HG03439 (cell line): ENCODE data around the gene ELK4.
A peak's percentile ranks its signal among the peaks of the same experiment; 100 is the strongest.
"Not testable (repeated sequence)": the region's sequence is repeated elsewhere in the genome, so short reads cannot be mapped to it uniquely, and the experiment has no call there.

Source experiments
- ATAC-seq: cut with Tn5 transposase; IDR thresholded peaks from one replicate; pipeline ENCODE4 v1.9.1; 2021; ENCODE audit warnings: mild to moderate bottlenecking, moderate library complexity; ENCODE audit not compliant: unreplicated experiment

Gene ELK4

GRCh38 chr1:205664399-205665017, 32.7 kb upstream of the ELK4 start:
- ATAC-seq: no peak

- no peak for ATAC-seq
Observed at GRCh38 chr1:205663286-205663936, 31.6 kb upstream of the ELK4 start.

- no peak for ATAC-seq
Observed at GRCh38 chr1:205662791-205663190, 31.0 kb upstream of the ELK4 start.

- no peak for ATAC-seq
Observed at GRCh38 chr1:205662135-205662738, 30.4 kb upstream of the ELK4 start.

- no peak for ATAC-seq
Observed at GRCh38 chr1:205661429-205662134, 29.8 kb upstream of the ELK4 start.

GRCh38 chr1:205660361-205660760, 28.6 kb upstream of the ELK4 start:
- no peak for ATAC-seq

- peak; percentile 64 for ATAC-seq
Observed at GRCh38 chr1:205658943-205659581, 27.3 kb upstream of the ELK4 start.

- ATAC-seq: no peak
Observed at GRCh38 chr1:205656236-205656635, 24.4 kb upstream of the ELK4 start.

GRCh38 chr1:205652984-205653383, 21.2 kb upstream of the ELK4 start:
- no peak for ATAC-seq

GRCh38 chr1:205650241-205650640, 18.4 kb upstream of the ELK4 start:
- no peak for ATAC-seq

- no peak for ATAC-seq
Observed at GRCh38 chr1:205645519-205645918, 13.7 kb upstream of the ELK4 start.

- no peak for ATAC-seq
Observed at GRCh38 chr1:205642679-205643307, 11.0 kb upstream of the ELK4 start.

GRCh38 chr1:205639567-205639966, 7.8 kb upstream of the ELK4 start:
- ATAC-seq: no peak

- ATAC-seq: no peak
Observed at GRCh38 chr1:205637854-205638468, 6.2 kb upstream of the ELK4 start.

- ATAC-seq: no peak
Observed at GRCh38 chr1:205636732-205637131, 4.9 kb upstream of the ELK4 start.

- ATAC-seq: not testable (repeated sequence)
Observed at GRCh38 chr1:205636138-205636530, 4.3 kb upstream of the ELK4 start.

GRCh38 chr1:205633421-205633976, 1.7 kb upstream of the ELK4 start:
- ATAC-seq: no peak

- ATAC-seq: no peak
Observed at GRCh38 chr1:205632669-205633169, 908 bp upstream of the ELK4 start.

- peak; percentile 60 for ATAC-seq
Observed at GRCh38 chr1:205631010-205631767, 622 bp downstream of the ELK4 start.
